Activated CD8-positive, alpha-beta memory T cell treated with anti-CD3 and anti-CD28 coated beads for 1 hour (primary cell): ENCODE data around the gene GMDS.

Experiments used
- DNase-seq, 2 donors: peaks; one replicate each; pipeline ENCODE4 v3.0.0-alpha.2; 2020; ENCODE audit warnings: low read depth in 1 of 2; ENCODE audit errors: extremely low read depth in 1 of 2

Gene GMDS

GRCh38 chr6:2209226-2209809 is 36.1 kb downstream of the GMDS start:
- DNase-seq, result no peak

GRCh38 chr6:2208468-2208867 is 36.9 kb downstream of the GMDS start:
- DNase-seq, result no peak

GRCh38 chr6:2205396-2205795 is 40.0 kb downstream of the GMDS start:
- no peak for DNase-seq

- DNase-seq, result no peak
Measured at GRCh38 chr6:2204272-2204671, 41.1 kb downstream of the GMDS start.

GRCh38 chr6:2203264-2203663 is 42.1 kb downstream of the GMDS start:
- DNase-seq, result no peak

- DNase-seq, result no peak
Measured at GRCh38 chr6:2197984-2198383, 47.4 kb downstream of the GMDS start.

GRCh38 chr6:2197177-2197671 is 48.2 kb downstream of the GMDS start:
- no peak for DNase-seq

- no peak for DNase-seq
Measured at GRCh38 chr6:2196079-2196679, 49.2 kb downstream of the GMDS start.

GRCh38 chr6:2194643-2195042 is 50.8 kb downstream of the GMDS start:
- DNase-seq, result no peak

GRCh38 chr6:2193931-2194330 is 51.5 kb downstream of the GMDS start:
- DNase-seq, result no peak

- DNase-seq, result no peak
Measured at GRCh38 chr6:2192976-2193375, 52.4 kb downstream of the GMDS start.

- no peak for DNase-seq
Measured at GRCh38 chr6:2191390-2191740, 54.0 kb downstream of the GMDS start.

GRCh38 chr6:2190661-2191389 is 54.6 kb downstream of the GMDS start:
- no peak for DNase-seq

GRCh38 chr6:2188856-2189384 is 56.5 kb downstream of the GMDS start:
- DNase-seq, result no peak

- no peak for DNase-seq
Measured at GRCh38 chr6:2188397-2188796, 57.0 kb downstream of the GMDS start.

- DNase-seq, result no peak
Measured at GRCh38 chr6:2187826-2188225, 57.6 kb downstream of the GMDS start.

- no peak for DNase-seq
Measured at GRCh38 chr6:2186516-2186915, 58.9 kb downstream of the GMDS start.

- no peak for DNase-seq
Measured at GRCh38 chr6:2185466-2185865, 59.9 kb downstream of the GMDS start.

- no peak for DNase-seq
Measured at GRCh38 chr6:2184700-2185455, 60.5 kb downstream of the GMDS start.

GRCh38 chr6:2183752-2184151 is 61.7 kb downstream of the GMDS start:
- no peak for DNase-seq

- DNase-seq, result no peak
Measured at GRCh38 chr6:2183246-2183645, 62.2 kb downstream of the GMDS start.
